Activated naive CD4-positive, alpha-beta T cell treated with anti-CD3 and anti-CD28 coated beads, Interleukin-2, amount 50 U/mL, for 24 hours (primary cell): ENCODE data around the gene C2CD4D.

Experiments
- H3K27ac Mint-ChIP-seq: one replicate; pipeline ENCODE4 v1.8.0; 2021; ENCODE audit warnings: mild to moderate bottlenecking, mixed read lengths
- H3K27me3 Mint-ChIP-seq: one replicate; pipeline ENCODE4 v1.8.0; 2021; ENCODE audit warnings: mixed read lengths
- H3K36me3 Mint-ChIP-seq: one replicate; pipeline ENCODE4 v1.8.0; 2021; ENCODE audit warnings: mixed read lengths
- H3K4me1 Mint-ChIP-seq: one replicate; pipeline ENCODE4 v1.8.0; 2021; ENCODE audit warnings: mixed read lengths
- H3K4me3 Mint-ChIP-seq: one replicate; pipeline ENCODE4 v1.8.0; 2021; ENCODE audit warnings: mild to moderate bottlenecking, mixed read lengths
- H3K9me3 Mint-ChIP-seq: one replicate; pipeline ENCODE4 v1.8.0; 2021; ENCODE audit warnings: mixed read lengths

The C2CD4D gene

DNA sequence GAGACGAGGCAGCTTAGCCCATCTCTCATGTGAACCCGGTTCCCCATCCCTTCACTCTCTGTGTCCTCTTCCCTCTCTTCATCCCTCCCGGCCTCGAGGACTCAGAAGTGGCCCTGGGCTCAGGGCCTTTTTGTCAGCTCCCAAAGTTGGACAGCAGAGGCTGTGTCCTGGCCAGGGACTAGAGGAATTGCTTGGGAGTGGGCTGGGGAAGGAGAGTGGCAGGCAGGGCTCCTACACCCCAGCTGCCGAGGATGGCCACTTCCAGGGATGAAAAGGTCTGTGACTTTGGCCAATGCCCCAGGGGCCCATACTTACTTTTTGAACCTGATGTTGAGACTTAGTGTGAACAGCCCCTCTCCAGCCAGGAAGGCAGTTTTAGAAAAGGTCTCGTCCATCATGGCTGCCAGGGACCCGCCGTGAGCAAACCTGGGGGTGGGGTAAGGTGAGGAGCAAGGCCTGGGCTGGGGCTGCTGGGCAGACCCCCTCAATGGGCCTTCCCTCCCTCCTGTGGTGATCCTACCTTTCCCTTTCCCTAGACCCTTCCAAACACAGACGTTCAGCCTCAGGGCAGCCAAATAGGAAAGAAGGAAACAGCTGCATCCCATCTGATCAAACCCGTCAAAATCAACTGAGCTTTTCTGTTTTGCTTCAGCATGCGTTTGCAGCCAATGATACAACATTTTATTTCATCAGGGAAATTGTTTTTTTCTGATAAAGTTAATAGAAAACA is 8.4 kb upstream of the C2CD4D start:
- Mint-ChIP-seq H3K4me3 (no peak overlapping the region), H3K27ac (no peak overlapping the region), H3K27me3 (no peaks in the 10 kb centered on the region), H3K4me1 (no peaks in the 10 kb centered on the region), H3K36me3 (peaks cover 3% of the 10 kb centered on the region), H3K9me3 (no peaks in the 10 kb centered on the region)

DNA sequence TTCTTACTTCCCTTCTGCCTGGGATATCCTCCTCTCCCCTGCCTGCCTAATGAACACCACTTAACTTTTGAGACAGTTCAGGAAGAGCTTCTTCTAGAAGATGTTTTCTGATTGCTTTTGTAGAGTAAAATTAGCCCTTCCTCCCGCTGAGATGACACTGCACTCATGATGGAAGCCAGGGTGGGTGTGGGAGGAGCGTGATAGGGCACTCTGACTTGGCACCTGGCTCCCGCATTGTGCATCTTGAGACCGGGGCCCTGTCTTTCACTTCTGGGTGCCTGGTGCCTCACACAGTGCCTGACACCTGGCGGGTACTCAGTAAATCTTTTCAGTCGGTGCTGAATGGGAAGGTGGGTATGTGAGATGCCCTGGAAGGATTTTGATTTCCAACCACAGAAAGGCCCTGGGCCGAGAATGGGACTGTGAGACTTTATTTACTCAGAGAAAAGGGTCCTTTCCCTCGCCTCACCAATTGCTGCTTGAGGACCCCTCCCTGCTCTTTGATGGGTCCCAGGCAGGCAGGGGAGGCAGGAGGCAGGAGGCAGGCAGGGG is 7.1 kb upstream of the C2CD4D start:
- Mint-ChIP-seq H3K9me3 (no peaks in the 10 kb centered on the region), H3K4me1 (peaks cover under 1% of the 10 kb centered on the region), H3K4me3 (no peak overlapping the region), H3K36me3 (peaks cover 3% of the 10 kb centered on the region), H3K27me3 (no peaks in the 10 kb centered on the region), H3K27ac (no peak overlapping the region)

DNA sequence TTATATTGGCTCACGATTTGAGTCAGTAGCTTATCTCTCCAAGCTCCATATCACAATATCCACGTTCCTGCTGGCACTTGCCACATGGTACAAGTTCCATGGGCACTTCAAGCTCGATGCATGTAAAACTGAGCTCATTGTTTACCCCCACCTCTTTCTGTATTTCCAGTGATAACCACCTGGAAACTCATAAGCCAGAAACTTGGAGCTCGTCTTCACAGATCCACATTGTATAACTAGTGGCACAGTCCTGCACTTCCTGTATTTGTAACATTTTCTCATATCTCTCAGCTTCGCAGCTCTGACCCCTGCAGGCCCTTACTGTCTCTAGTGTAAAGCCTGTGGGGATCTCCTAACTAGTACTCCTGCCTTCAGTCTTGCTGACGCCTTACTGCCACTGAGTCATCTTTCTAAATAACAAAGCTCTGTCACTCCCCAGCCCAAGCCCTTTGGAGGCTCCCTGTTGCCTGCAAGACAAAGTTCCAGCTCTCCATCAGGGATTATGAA is 6.5 kb upstream of the C2CD4D start:
- H3K9me3 Mint-ChIP-seq = no peaks in the 10 kb centered on the region
- H3K36me3 Mint-ChIP-seq = peaks cover 5% of the 10 kb centered on the region
- H3K27ac Mint-ChIP-seq = no peak overlapping the region
- no peak overlapping the region for H3K4me3 Mint-ChIP-seq
- no peaks in the 10 kb centered on the region for H3K27me3 Mint-ChIP-seq
- peaks cover 3% of the 10 kb centered on the region for H3K4me1 Mint-ChIP-seq

DNA sequence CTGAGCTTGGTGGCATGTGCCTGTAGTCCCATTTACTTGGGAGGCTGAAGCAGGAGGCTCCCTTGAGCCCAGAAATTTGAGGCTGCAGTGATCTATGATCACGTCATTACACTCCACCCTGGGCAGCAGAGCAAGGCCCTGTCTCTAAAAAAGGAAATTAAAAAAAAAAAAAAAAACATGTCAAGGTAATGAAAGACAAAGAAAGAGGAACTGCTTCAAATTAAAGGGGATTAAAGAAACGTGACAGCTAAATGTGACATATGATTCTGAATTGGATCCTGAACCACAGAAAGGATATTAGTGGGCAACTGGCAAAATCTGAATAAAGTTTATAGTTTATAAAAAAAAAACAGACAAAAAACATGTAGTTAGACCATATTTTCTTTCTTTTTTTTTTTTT is 3.8 kb upstream of the C2CD4D start:
- H3K36me3 Mint-ChIP-seq = peaks cover 5% of the 10 kb centered on the region
- H3K4me3 Mint-ChIP-seq = no peak overlapping the region
- H3K27ac Mint-ChIP-seq = no peak overlapping the region
- no peaks in the 10 kb centered on the region for H3K9me3 Mint-ChIP-seq
- H3K27me3 Mint-ChIP-seq = no peaks in the 10 kb centered on the region
- H3K4me1 Mint-ChIP-seq = peaks cover 19% of the 10 kb centered on the region

DNA sequence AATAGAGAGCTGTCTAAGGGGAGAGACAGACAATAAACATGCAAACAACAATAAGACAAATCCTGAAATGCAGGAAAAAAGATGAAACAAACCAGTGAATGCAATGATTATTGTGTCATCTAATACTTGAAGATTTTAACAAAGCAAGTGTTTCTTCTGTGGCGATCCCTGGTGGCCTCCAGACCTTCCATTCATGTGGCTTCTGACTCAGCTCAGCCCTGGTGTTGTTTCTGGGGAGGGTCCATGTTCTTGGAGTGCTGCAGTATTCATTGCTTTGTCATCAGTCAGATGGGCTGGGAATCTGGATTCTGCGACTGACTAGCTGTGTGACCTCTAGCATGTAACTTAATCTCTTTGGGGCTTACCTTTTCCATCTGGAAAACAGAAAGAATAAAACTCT is 1.5 kb upstream of the C2CD4D start:
- Mint-ChIP-seq H3K4me1 (peaks cover 35% of the 10 kb centered on the region), H3K27ac (no peak overlapping the region), H3K27me3 (no peaks in the 10 kb centered on the region), H3K9me3 (no peaks in the 10 kb centered on the region), H3K36me3 (peaks cover 4% of the 10 kb centered on the region), H3K4me3 (no peak overlapping the region)

DNA sequence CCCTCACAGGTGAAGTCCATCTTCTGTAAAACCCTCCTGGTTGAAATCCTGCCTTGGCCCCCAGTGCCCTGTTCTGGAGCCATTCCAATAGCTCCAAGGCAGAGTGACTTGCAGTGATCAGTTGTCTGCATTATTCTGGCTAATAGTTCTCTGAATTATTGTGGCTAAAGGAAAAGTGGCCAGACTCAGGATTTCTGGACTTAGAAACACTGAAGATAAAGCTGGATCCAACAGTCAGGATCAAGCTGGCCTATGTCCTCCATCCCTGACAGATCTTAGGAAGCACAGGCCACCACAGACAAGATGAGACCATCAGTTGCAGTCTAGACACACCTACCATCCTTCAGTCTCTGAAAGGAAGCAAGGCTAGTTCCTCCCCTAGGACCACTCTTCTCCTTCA is 801 bp upstream of the C2CD4D start:
- no peaks in the 10 kb centered on the region for H3K27me3 Mint-ChIP-seq
- H3K36me3 Mint-ChIP-seq = peaks cover 2% of the 10 kb centered on the region
- peaks cover 35% of the 10 kb centered on the region for H3K4me1 Mint-ChIP-seq
- H3K27ac Mint-ChIP-seq = no peak overlapping the region
- no peaks in the 10 kb centered on the region for H3K9me3 Mint-ChIP-seq
- H3K4me3 Mint-ChIP-seq = peak overlapping the region; percentile 86

DNA sequence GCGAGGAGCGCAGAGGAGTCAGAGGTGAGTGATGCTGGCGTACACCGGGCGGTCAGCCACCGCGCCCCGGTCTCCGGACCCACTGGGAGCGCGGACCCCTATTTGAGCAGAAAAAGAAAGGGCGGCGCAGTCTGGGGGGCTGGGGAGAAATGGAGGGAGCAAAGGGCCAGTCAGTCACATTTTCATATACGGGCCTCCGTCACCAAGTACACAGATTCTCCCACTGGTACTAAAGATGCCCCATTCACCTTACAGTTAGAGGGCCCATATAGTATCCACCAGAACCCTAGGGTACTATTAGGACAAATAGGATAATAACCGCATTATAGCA is 573 bp downstream of the C2CD4D start:
- peaks cover 38% of the 10 kb centered on the region for H3K4me1 Mint-ChIP-seq
- H3K27me3 Mint-ChIP-seq = no peaks in the 10 kb centered on the region
- peak overlapping the region; percentile 86 for H3K4me3 Mint-ChIP-seq
- H3K27ac Mint-ChIP-seq = peak overlapping the region; percentile 41
- peaks cover 2% of the 10 kb centered on the region for H3K36me3 Mint-ChIP-seq
- no peaks in the 10 kb centered on the region for H3K9me3 Mint-ChIP-seq

DNA sequence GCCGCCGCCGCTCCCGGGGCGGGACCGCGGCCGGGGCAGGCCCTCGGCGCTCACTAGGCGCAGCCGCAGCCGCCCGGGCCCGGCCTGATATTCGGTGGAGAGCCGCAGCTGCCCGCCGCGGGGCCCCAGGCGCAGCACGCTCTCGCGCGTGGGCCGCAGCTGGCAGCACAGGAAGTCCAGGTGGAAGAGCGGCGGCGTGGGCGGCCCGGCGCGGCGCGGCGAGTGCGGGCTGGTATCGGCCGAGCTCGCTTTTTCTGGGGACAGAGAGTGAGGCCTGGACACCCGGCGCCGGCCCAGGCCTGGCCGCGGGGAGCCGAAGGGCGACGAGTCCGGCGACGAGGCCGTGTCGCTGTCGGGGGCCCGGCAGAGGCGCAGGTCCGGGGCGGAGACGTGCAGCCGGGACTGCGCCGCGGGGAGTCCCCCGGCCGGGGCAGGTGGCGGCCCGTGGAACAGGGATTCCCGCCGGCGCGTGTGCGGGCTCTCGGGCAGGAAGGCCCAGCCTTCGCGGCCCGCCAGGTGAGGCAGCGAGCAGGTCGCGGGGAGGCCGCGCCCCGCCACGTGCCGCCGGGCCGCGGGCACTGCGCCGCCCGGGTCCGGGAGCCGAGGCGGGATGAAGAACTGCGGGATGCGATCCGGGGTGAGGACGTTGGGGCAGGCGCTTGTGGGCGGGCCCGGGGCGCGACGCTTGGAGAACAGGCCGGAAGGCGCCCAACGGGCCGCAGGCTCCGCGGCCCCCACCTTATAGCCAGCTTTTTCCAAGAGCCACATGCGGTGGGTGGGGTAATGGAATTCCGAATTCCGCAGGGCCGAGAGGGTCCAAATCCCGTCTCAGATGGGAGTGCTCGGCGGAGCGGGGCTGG is 1.2 kb downstream of the C2CD4D start:
- Mint-ChIP-seq H3K27me3 (no peaks in the 10 kb centered on the region), H3K36me3 (peaks cover 2% of the 10 kb centered on the region), H3K27ac (peak overlapping the region; percentile 41), H3K9me3 (no peaks in the 10 kb centered on the region), H3K4me1 (peaks cover 44% of the 10 kb centered on the region), H3K4me3 (peak overlapping the region; percentile 86)

DNA sequence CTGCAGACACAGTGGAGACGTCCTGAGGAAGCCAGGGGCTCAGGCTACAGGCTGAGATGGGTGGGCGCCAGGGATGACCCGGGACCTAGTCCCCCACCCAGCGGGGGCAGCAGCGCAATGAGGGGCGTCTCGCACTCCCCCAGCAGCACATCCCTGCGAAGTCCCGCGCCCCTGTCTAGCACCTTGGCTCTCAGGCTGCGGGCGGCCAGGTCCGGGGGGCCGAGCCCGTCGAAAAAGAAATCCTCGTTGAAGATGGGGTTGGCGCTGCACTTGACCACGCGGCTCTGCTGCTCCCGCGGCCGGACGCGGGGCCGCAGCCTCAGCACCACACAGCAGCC is 1.8 kb downstream of the C2CD4D start:
- Mint-ChIP-seq H3K9me3 (no peaks in the 10 kb centered on the region), H3K36me3 (peaks cover 2% of the 10 kb centered on the region), H3K4me3 (peak overlapping the region; percentile 92), H3K4me1 (peaks cover 48% of the 10 kb centered on the region), H3K27me3 (no peaks in the 10 kb centered on the region), H3K27ac (peak overlapping the region; percentile 92)

DNA sequence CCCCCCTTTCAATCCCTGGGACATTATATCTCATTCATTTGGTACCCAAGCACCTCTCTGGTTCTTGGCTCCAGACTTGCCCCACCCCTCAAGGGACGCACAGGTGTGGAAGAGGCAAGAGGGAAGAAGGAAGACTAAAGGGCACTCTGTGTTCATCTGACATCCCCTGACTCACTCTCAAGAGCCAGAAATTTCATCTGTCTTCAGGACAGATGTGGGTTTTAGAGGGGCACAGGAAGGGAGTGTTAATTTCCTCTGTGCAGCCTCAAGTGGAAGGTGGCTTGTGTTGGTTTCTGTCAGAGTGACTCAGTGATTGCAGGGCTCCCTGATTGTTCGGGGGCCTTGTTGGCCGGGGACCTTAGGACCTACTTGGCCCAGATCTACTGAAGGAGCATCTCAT is 2.4 kb downstream of the C2CD4D start:
- H3K36me3 Mint-ChIP-seq = peaks cover 2% of the 10 kb centered on the region
- H3K4me1 Mint-ChIP-seq = peaks cover 51% of the 10 kb centered on the region
- no peaks in the 10 kb centered on the region for H3K9me3 Mint-ChIP-seq
- no peaks in the 10 kb centered on the region for H3K27me3 Mint-ChIP-seq
- H3K27ac Mint-ChIP-seq = peak overlapping the region; percentile 92
- H3K4me3 Mint-ChIP-seq = peak overlapping the region; percentile 92

DNA sequence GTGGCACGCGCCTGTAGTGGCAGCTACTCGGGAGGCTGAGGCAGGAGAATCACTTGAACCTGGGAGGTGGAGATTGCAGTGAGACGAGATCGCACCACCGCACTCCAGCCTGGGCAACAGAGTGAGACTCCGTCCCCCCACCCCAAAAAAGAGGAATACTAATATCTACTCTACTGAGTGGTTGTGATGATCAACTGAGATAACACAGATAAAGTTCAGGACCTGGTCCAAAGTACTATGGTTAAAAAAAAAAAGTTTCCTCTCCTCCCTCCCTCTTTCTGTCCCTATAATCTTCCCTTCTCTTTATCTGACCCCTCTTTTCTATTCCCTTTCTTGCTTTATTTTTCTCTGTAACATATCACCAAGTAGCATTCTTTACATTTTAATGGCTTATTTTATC is 4.0 kb downstream of the C2CD4D start:
- Mint-ChIP-seq H3K27me3 (no peaks in the 10 kb centered on the region), H3K9me3 (no peaks in the 10 kb centered on the region), H3K4me1 (peaks cover 48% of the 10 kb centered on the region), H3K36me3 (no peaks in the 10 kb centered on the region), H3K4me3 (no peak overlapping the region), H3K27ac (peak overlapping the region; percentile 82)

DNA sequence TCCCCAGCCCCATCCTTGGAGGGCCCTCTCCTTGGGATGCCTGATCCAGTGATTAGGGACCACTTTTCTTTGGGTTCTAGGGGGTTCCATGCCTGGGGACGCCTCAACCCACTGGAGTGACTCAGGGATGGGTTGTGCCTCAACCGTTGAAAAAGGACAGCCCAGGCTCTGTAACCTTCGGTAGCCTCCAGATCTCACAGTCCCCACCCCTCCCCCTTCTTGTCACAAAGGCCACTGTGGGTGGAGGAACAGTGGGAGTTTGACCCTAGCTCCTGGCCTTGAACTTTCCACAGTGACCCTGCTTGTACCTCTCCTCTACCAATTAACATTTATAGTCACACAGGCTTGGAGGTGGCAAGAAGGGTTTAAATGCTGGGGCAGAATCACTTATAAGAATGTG is 5.4 kb downstream of the C2CD4D start:
- H3K4me1 Mint-ChIP-seq = peaks cover 51% of the 10 kb centered on the region
- H3K27ac Mint-ChIP-seq = no peak overlapping the region
- no peaks in the 10 kb centered on the region for H3K9me3 Mint-ChIP-seq
- no peak overlapping the region for H3K4me3 Mint-ChIP-seq
- no peaks in the 10 kb centered on the region for H3K27me3 Mint-ChIP-seq
- no peaks in the 10 kb centered on the region for H3K36me3 Mint-ChIP-seq

DNA sequence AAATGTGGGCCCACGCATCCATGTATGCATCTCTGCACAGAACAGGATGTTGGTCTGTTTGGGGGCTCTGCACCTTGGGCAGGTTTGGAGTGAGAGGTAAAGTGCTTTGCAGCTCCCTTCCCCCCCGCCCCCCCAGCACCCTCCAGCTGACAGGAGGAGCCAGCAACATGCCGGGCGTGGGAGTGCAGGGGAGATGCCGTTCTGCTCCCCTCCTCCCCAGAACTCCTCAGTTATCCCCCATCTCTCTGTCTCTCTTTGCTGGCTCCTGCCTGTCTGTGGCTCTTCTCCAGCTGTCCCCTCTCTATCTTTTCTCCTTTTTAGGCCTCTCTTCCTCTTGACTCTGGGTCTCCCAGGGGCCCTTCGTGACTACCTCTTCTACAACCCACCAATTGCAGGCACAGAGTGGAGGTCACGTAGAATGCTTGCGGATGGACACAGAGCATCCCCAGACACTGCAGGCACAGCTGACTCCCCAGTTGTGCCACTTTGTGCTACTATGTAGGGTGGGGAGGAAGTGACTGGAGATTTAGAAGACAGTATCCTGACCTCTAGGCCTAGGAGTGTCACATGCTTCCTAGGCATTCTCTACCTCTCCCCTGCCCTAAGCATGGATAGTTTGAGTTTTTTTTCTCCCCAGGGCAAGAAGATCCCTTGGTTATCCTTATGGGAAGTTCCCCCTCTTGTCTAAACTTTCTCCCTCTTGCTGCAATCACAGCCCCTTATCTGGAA is 6.3 kb downstream of the C2CD4D start:
- Mint-ChIP-seq H3K27me3 (no peaks in the 10 kb centered on the region), H3K36me3 (no peaks in the 10 kb centered on the region), H3K27ac (no peak overlapping the region), H3K4me3 (no peak overlapping the region), H3K9me3 (no peaks in the 10 kb centered on the region), H3K4me1 (peaks cover 59% of the 10 kb centered on the region)

DNA sequence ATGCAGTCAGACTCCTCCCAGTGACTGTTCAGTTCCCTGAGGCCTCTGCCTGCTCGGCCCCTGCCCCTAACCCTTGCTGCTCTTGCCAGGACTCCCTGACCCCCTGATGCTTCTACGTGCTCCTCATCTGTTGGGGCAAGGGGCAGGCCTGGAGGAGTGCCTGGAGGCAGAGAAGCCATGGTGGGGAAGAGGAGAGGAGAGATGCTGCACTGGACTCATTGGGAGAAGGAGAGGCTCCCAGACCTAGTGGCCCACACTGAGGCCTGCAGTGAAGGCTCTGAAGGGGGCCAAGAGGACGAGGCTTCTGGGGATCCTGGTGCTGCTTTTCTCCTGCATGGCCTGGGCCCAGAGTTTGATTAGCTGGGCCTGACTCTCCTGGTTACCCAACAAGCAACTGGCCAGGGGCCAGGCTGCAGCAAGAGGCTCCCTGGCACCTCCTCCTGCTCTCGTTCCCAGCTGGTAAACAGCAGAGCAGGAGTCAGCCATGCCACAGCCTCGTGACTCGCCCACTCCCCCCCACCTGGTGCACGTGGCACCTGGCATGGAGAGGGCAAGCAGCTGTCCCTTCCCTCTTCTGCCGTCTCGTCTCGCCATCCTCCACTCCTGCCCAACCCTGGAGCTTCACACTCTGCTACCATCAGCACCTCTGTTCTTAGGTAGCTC is 7.2 kb downstream of the C2CD4D start:
- Mint-ChIP-seq H3K27ac (peak overlapping the region; percentile 19), H3K27me3 (no peaks in the 10 kb centered on the region), H3K4me1 (peaks cover 64% of the 10 kb centered on the region), H3K4me3 (no peak overlapping the region), H3K9me3 (no peaks in the 10 kb centered on the region), H3K36me3 (no peaks in the 10 kb centered on the region)

DNA sequence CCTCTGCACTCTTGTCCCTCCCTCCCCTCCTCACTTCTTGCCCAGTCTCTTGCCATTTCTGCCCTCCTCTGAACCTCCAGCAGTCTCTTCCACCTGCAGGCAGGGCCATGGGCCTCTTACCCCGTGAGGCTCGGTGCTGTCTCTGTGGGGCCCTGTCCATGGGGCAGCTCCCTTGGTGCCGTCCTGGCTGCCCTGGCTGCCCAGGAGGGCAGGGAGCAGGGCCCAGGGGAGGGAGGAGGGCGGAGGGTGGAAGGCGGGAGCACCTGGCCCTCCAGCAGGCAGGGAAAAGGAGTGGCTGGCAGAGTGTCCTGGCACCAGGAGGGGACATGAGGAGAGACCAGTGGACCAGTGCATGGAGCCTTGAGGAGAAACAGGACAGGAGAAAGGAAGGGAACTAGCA is 8.0 kb downstream of the C2CD4D start, which contains the start of gene RORC:
RORC (minus strand) TSS at position 198 of the 400 bp plus-strand sequence; CDS start at position 160, 38 bp downstream.
- no peaks in the 10 kb centered on the region for H3K27me3 Mint-ChIP-seq
- H3K4me3 Mint-ChIP-seq = no peak within 1 kb of the TSS
- H3K9me3 Mint-ChIP-seq = no peaks in the 10 kb centered on the region
- H3K4me1 Mint-ChIP-seq = peaks cover 56% of the 10 kb centered on the region
- peak within 1 kb of the TSS; percentile 19 for H3K27ac Mint-ChIP-seq
- H3K36me3 Mint-ChIP-seq = no peaks in the 10 kb centered on the region
